Trophoblast cell (in vitro differentiated cells and primary cell): ENCODE measurements around the gene ZNF451.

ENCODE experiments used
- DNase-seq, 2 donors: peaks; one replicate each; pipeline ENCODE4 v3.0.0-alpha.2; 2016
- H2AFZ ChIP-seq: 2 replicates; pipeline ENCODE4 v1.6.1; 2013; ENCODE audit warnings: low read length, moderate library complexity, mild to moderate bottlenecking; ENCODE audit not compliant: insufficient read depth, poor library complexity
- H2AK5ac ChIP-seq: 2 replicates; pipeline ENCODE4 v1.6.1; 2013; ENCODE audit warnings: mild to moderate bottlenecking, low read length
- H2BK120ac ChIP-seq: 2 replicates; pipeline ENCODE4 v1.6.1; 2013; ENCODE audit warnings: low read length, mild to moderate bottlenecking, moderate library complexity; ENCODE audit not compliant: insufficient read depth, poor library complexity
- H2BK12ac ChIP-seq: 2 replicates; pipeline ENCODE4 v1.6.1; 2013; ENCODE audit warnings: mild to moderate bottlenecking, low read length, moderate library complexity
- H2BK5ac ChIP-seq: 2 replicates; pipeline ENCODE4 v1.6.1; 2013; ENCODE audit warnings: low read length, low read depth, moderate library complexity, mild to moderate bottlenecking; ENCODE audit not compliant: poor library complexity
- H3K14ac ChIP-seq: 2 replicates; pipeline ENCODE4 v1.6.1; 2013; ENCODE audit warnings: mild to moderate bottlenecking, low read length
- H3K18ac ChIP-seq: 2 replicates; pipeline ENCODE4 v1.6.1; 2013; ENCODE audit warnings: mild to moderate bottlenecking, low read length
- H3K23ac ChIP-seq: 2 replicates; pipeline ENCODE4 v1.6.1; 2013; ENCODE audit warnings: low read length
- H3K27ac ChIP-seq: 2 replicates; pipeline ENCODE4 v1.5.1; 2013; ENCODE audit warnings: low read depth, mild to moderate bottlenecking, inconsistent platforms, low read length, moderate library complexity
- H3K27me3 ChIP-seq: 2 replicates; pipeline ENCODE4 v1.6.1; 2013; ENCODE audit warnings: inconsistent platforms, mild to moderate bottlenecking, low read length, moderate library complexity; ENCODE audit not compliant: insufficient read depth
- H3K36me3 ChIP-seq, 2 experiments: 1 replicate in 1 of 2; 2 replicates in 1 of 2; pipeline ENCODE4 v1.6.1; 2013; ENCODE audit warnings: low read length in 2 of 2, mild to moderate bottlenecking in 2 of 2, moderate library complexity in 1 of 2; ENCODE audit not compliant: insufficient read depth in 2 of 2, control insufficient read depth in 1 of 2
- H3K4ac ChIP-seq: 2 replicates; pipeline ENCODE4 v1.6.1; 2013; ENCODE audit warnings: low read depth, mild to moderate bottlenecking, low read length, moderate library complexity
- H3K4me1 ChIP-seq, 2 experiments: 1 replicate in 1 of 2; 2 replicates in 1 of 2; pipeline ENCODE4 v1.6.1; 2013; ENCODE audit warnings: low read length in 2 of 2, mild to moderate bottlenecking in 2 of 2, moderate library complexity in 1 of 2; ENCODE audit not compliant: insufficient read depth in 2 of 2, control insufficient read depth in 1 of 2
- H3K4me2 ChIP-seq: 2 replicates; pipeline ENCODE4 v1.6.1; 2013; ENCODE audit warnings: inconsistent platforms, mild to moderate bottlenecking, low read length, moderate library complexity
- H3K4me3 ChIP-seq: 2 replicates; pipeline ENCODE4 v1.5.1; 2013; ENCODE audit warnings: mild to moderate bottlenecking, low read depth, low read length, inconsistent platforms
- H3K79me1 ChIP-seq: one replicate; pipeline ENCODE4 v1.6.1; 2013; ENCODE audit warnings: low read length
- H3K79me2 ChIP-seq: 2 replicates; pipeline ENCODE4 v1.6.1; 2013; ENCODE audit warnings: low read length, mild to moderate bottlenecking; ENCODE audit not compliant: control insufficient read depth, insufficient read depth, poor library complexity
- H3K9ac ChIP-seq: 2 replicates; pipeline ENCODE4 v1.6.1; 2013; ENCODE audit warnings: mild to moderate bottlenecking, low read length
- H3K9me3 ChIP-seq: 2 replicates; pipeline ENCODE4 v1.6.1; 2013; ENCODE audit warnings: low read depth, mild to moderate bottlenecking, control low read depth, inconsistent platforms, low read length; ENCODE audit not compliant: insufficient read depth
- H4K12ac ChIP-seq: 2 replicates; pipeline ENCODE4 v1.6.1; 2013; ENCODE audit warnings: low read depth, mild to moderate bottlenecking, low read length, moderate library complexity
- H4K8ac ChIP-seq: 2 replicates; pipeline ENCODE4 v1.6.1; 2013; ENCODE audit warnings: low read depth, mild to moderate bottlenecking, low read length, moderate library complexity
- H4K91ac ChIP-seq: one replicate; pipeline ENCODE4 v1.6.1; 2013; ENCODE audit warnings: low read depth, mild to moderate bottlenecking, low read length, moderate library complexity
- WGBS: extraction: QIAGEN DNeasy Blood & Tissue Kit; methylation state at CpG from one replicate; pipeline ENCODE4 v1.1.7; 2013; ENCODE audit warnings: missing lambda C conversion rate; ENCODE audit not compliant: insufficient read length, insufficient coverage; ENCODE audit errors: extremely low coverage; 5-methylcytosine and 5-hydroxymethylcytosine counted together

The ZNF451 gene

DNA sequence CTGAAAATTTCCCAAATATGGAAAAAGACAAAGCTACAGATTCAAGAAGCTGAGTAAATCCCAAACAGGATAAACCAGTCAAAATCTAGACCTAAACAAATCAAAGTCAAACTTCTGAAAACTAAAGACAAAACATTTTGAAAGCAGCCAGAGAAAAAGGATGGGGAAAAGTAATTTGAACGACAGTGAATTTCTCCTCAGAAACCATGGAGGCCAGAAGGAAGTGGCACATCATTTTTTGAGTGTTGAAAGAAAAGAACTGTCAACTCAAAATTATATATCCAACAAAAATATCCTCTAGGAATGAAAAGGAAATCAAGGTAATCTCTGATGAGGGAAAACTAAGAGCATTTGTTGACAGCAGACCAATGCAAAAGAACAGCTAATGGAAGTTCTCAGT lies 125.3 kb downstream of the ZNF451 start:
- Histone ChIP-seq H3K36me3 (peaks cover 0 to 2% of the 10 kb centered on the region in 2 experiments), H3K27me3 (no peaks in the 10 kb centered on the region), H3K27ac (no peak overlapping the region), H3K79me1 (no peaks in the 10 kb centered on the region), H2BK120ac (no peak overlapping the region), H4K8ac (no peak overlapping the region), H3K9me3 (no peaks in the 10 kb centered on the region), H3K4me3 (no peak overlapping the region), H3K4me2 (no peak overlapping the region), H4K12ac (no peak overlapping the region), H2AFZ (no peak overlapping the region), H2BK5ac (no peak overlapping the region), H3K4me1 (peaks cover 0 to 8% of the 10 kb centered on the region in 2 experiments), H2AK5ac (no peak overlapping the region), H3K18ac (no peak overlapping the region), H4K91ac (no peak overlapping the region), H3K4ac (no peak overlapping the region), H3K14ac (no peak overlapping the region), H2BK12ac (no peak overlapping the region), H3K9ac (no peak overlapping the region), H3K23ac (no peak overlapping the region), H3K79me2 (peaks cover 3% of the 10 kb centered on the region)
- no CpG with 5 or more reads among the region's 1 CpG for WGBS
- DNase-seq, result no peak

DNA sequence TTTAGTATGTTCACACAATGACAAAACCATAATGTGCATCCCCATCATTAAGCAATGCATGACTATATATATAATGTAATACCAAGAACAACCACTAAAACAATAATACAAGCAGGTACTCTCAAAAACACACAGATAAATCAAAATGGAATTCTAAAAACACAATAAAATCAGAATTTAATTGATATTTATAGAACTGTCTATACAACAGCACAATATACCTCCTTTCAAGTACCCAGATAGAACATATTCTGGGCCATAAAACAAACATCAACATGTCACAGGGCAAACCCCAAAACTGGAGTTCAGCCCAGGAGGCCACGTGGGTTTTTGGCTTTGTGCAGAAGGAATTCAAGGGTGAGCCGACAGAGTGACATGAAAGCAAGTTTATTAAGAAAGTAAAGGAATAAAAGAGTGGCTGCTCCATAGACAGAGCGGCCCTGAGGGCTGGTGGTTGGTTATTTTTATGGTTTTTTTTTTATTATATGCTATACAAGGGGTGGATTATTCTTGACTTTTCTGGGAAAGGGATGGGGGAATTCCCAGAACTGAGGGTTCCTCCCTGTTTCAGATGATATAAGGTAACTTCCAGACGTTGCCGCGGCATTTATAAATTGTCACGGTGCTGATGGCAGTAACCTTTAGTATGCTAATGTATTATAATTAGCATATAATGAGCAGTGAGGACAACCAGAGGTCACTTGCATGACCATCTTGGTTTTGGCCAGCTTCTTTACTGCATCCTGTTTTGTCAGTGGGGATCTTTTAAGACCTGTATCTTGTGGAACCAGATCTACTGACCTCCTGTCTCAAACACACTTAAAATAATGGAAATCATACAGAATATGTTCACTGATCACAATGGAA lies 126.5 kb downstream of the ZNF451 start:
- peaks cover 3% of the 10 kb centered on the region for H3K79me1 ChIP-seq
- no peak overlapping the region for H2AK5ac ChIP-seq
- H3K14ac ChIP-seq, result no peak overlapping the region
- H3K4me1 ChIP-seq, result peaks cover 0 to 8% of the 10 kb centered on the region in 2 experiments
- DNase-seq, result no peak
- no peak overlapping the region for H3K4me2 ChIP-seq
- H3K27ac ChIP-seq, result no peak overlapping the region
- no peak overlapping the region for H4K8ac ChIP-seq
- H4K91ac ChIP-seq, result no peak overlapping the region
- no peak overlapping the region for H3K23ac ChIP-seq
- H3K79me2 ChIP-seq, result peaks cover 3% of the 10 kb centered on the region
- no peak overlapping the region for H3K18ac ChIP-seq
- H2BK5ac ChIP-seq, result no peak overlapping the region
- H3K36me3 ChIP-seq, result peaks cover 0 to 2% of the 10 kb centered on the region in 2 experiments
- no CpG with 5 or more reads among the region's 7 CpGs for WGBS
- no peak overlapping the region for H2BK12ac ChIP-seq
- H2AFZ ChIP-seq, result no peak overlapping the region
- no peak overlapping the region for H4K12ac ChIP-seq
- H3K4ac ChIP-seq, result peak overlapping the region; percentile 89
- H3K9ac ChIP-seq, result no peak overlapping the region
- no peak overlapping the region for H3K4me3 ChIP-seq
- H3K27me3 ChIP-seq, result no peaks in the 10 kb centered on the region
- H2BK120ac ChIP-seq, result no peak overlapping the region
- no peaks in the 10 kb centered on the region for H3K9me3 ChIP-seq

- Histone ChIP-seq H3K36me3 (peaks cover 0 to 2% of the 10 kb centered on the region in 2 experiments), H4K12ac (peak overlapping the region; percentile 60), H2BK5ac (no peak overlapping the region), H2AFZ (no peak overlapping the region), H3K4me2 (no peak overlapping the region), H3K14ac (no peak overlapping the region), H2AK5ac (no peak overlapping the region), H3K9ac (no peak overlapping the region), H3K79me1 (peaks cover 9% of the 10 kb centered on the region), H4K91ac (no peak overlapping the region), H3K18ac (no peak overlapping the region), H2BK120ac (no peak overlapping the region), H3K4me1 (peaks cover 0 to 5% of the 10 kb centered on the region in 2 experiments), H3K23ac (no peak overlapping the region), H3K4ac (peak overlapping the region; percentile 84), H2BK12ac (no peak overlapping the region), H3K4me3 (no peak overlapping the region), H4K8ac (no peak overlapping the region), H3K27me3 (no peaks in the 10 kb centered on the region), H3K27ac (no peak overlapping the region), H3K9me3 (no peaks in the 10 kb centered on the region), H3K79me2 (peaks cover 7% of the 10 kb centered on the region)
- DNase-seq, result no peak
- no CpG with 5 or more reads among the region's 11 CpGs for WGBS
These were observed 127.3 kb downstream of the ZNF451 start for GRCh38 chr6:57217270-57217669.
